GM12878 (cell line): ENCODE data around the gene MRGPRF. TPM values are rescaled to one million over a fixed set of nuclear protein-coding genes. Genes with fewer than 3 reads are reported as not detected.

ENCODE experiments used
- ATAC-seq: fragments of 200-7000 bp; cut with Tn5 transposase; 3 replicates; pipeline ENCODE4 v1.9.1; 2020; ENCODE audit warnings: mild to moderate bottlenecking, moderate library complexity
- BruUV-seq: library from RNA; stranded (reverse); fragments of 400-500 nt; replicated peaks from 2 replicates; lab custom pipeline; 2021; lab: Mats Ljungman, UMichigan
- CTCF ChIA-PET: fragments of 300-600 bp; sonication (Branson Sonifier 250); formaldehyde crosslinking; extraction: SDS; loops from one replicate; lab custom pipeline; 2021; ENCODE audit warnings: inconsistent platforms; lab: Yijun Ruan, JAX
- POLR2A ChIA-PET: fragments of 350-600 bp; formaldehyde crosslinking; extraction: SDS; loops from one replicate; lab custom pipeline; 2021; ENCODE audit warnings: inconsistent platforms; lab: Charles Lee
- RAD21 ChIA-PET: fragments of 300-600 bp; sonication (Branson Sonifier 250); formaldehyde crosslinking; loops from one replicate; lab custom pipeline; 2023; ENCODE audit warnings: antibody characterized with exemption; ENCODE audit not compliant: unreplicated experiment; lab: Charles Lee
- SMC1A ChIA-PET: fragments of 300-600 bp; sonication (Branson Sonifier 250); formaldehyde crosslinking; loops from one replicate; lab custom pipeline; 2023; ENCODE audit not compliant: unreplicated experiment, uncharacterized antibody; lab: Charles Lee
- DNase-seq: peaks from one replicate; pipeline ENCODE4 v3.0.0-alpha.2; 2011; ENCODE audit warnings: low read depth, low spot score
- FAIRE-seq: peaks from 3 replicates; lab custom pipeline; 2011; peaks lifted over from hg19 to GRCh38; lab: Jason Lieb, UNC
- H2AFZ ChIP-seq: 2 replicates; pipeline ENCODE4 v1.6.0; 2011; ENCODE audit warnings: low read depth, low read length, control low read depth; ENCODE audit not compliant: control insufficient read depth
- H3K27ac ChIP-seq: 2 replicates; pipeline ENCODE4 v1.5.1; 2011; ENCODE audit warnings: control low read depth; ENCODE audit not compliant: control insufficient read depth, insufficient read depth
- H3K27me3 ChIP-seq, 2 experiments: replicated peaks in 1 of 2; 2 replicates each; pipeline versions ENCODE4 v1.6.0 to v1.6.1; 2011; ENCODE audit warnings: low read length in 1 of 2; ENCODE audit not compliant: control insufficient read depth in 2 of 2, insufficient read depth in 2 of 2
- H3K36me3 ChIP-seq, 2 experiments: 2 replicates each; pipeline ENCODE4 v1.5.1; 2011; ENCODE audit warnings: low read length in 1 of 2; ENCODE audit not compliant: control insufficient read depth in 2 of 2, insufficient read depth in 2 of 2
- H3K4me1 ChIP-seq: 2 replicates; pipeline ENCODE4 v1.6.1; 2011; ENCODE audit warnings: mild to moderate bottlenecking, low read length, moderate library complexity, mixed read lengths; ENCODE audit not compliant: control insufficient read depth, insufficient read depth
- H3K4me2 ChIP-seq: 2 replicates; pipeline ENCODE4 v1.6.0; 2011; ENCODE audit warnings: control low read depth; ENCODE audit not compliant: control insufficient read depth, insufficient read depth
- H3K4me3 ChIP-seq: fragments of 200-600 bp; sonication (generic); 2 replicates; pipeline ENCODE4 v1.5.1; 2016
- H3K79me2 ChIP-seq: 2 replicates; pipeline ENCODE4 v1.6.0; 2011; ENCODE audit warnings: low read length; ENCODE audit not compliant: control insufficient read depth, insufficient read depth
- H3K9ac ChIP-seq: 2 replicates; pipeline ENCODE4 v1.8.0; 2011; ENCODE audit warnings: low read length, control low read depth, mixed read lengths; ENCODE audit not compliant: control insufficient read depth, insufficient read depth
- H3K9me3 ChIP-seq: replicated peaks from 3 replicates; pipeline ENCODE4 v1.5.1; 2011; ENCODE audit warnings: mild to moderate bottlenecking, low read length; ENCODE audit not compliant: control insufficient read depth, insufficient read depth
- H4K20me1 ChIP-seq: 2 replicates; pipeline ENCODE4 v1.6.0; 2011; ENCODE audit not compliant: control insufficient read depth, insufficient read depth
- GABPA ChIP-seq: IDR thresholded peaks from 2 replicates; pipeline ENCODE4 v1.6.1; 2014; ENCODE audit warnings: antibody characterized with exemption, low read depth, mild to moderate bottlenecking, inconsistent platforms
- HCFC1 ChIP-seq: fragments of 150-350 bp; IDR thresholded peaks from 2 replicates; pipeline ENCODE4 v1.6.1; 2014; ENCODE audit warnings: low read length
- HSF1 ChIP-seq: fragments of 150-350 bp; IDR thresholded peaks from 2 replicates; pipeline ENCODE4 v1.6.1; 2014; ENCODE audit warnings: mild to moderate bottlenecking, low read depth, low read length
- NFIC ChIP-seq: IDR thresholded peaks from 2 replicates; pipeline ENCODE4 v1.6.1; 2012; ENCODE audit warnings: low read depth, mild to moderate bottlenecking, inconsistent platforms, low read length, moderate library complexity
- POLR2AphosphoS5 ChIP-seq: IDR thresholded peaks from 2 replicates; pipeline ENCODE4 v1.6.1; 2011; ENCODE audit warnings: mild to moderate bottlenecking, low read length, inconsistent platforms
- SRF ChIP-seq, 2 experiments: IDR thresholded peaks; 2 replicates each; pipeline ENCODE4 v1.6.1; 2011; ENCODE audit warnings: low read depth in 2 of 2, low read length in 2 of 2, mild to moderate bottlenecking in 1 of 2, moderate library complexity in 1 of 2
- SUZ12 ChIP-seq: fragments of 200-600 bp; sonication (generic); IDR thresholded peaks from one replicate; pipeline ENCODE4 v1.6.1; 2018; ENCODE audit warnings: antibody characterized with exemption, mild to moderate bottlenecking; ENCODE audit not compliant: unreplicated experiment
- YBX1 ChIP-seq: fragments of 450-650 bp; IDR thresholded peaks from 2 replicates; pipeline ENCODE4 v1.6.1; 2016; ENCODE audit warnings: antibody characterized with exemption
- WGBS: methylation state at CpG from one replicate; pipeline ENCODE4 v1.1.6; 2016; ENCODE audit warnings: low lambda C conversion rate; ENCODE audit not compliant: insufficient replicate concordance, insufficient coverage; ENCODE audit errors: missing lambda C conversion rate; 5-methylcytosine and 5-hydroxymethylcytosine counted together
- in situ Hi-C: fragments of 300-500 bp; cut with MboI; formaldehyde crosslinking; loops from 9 replicates; pipeline ENCODE4 v1.14.3; 2018; ENCODE audit warnings: mixed read lengths
- intact Hi-C: fragments of 100-400 bp; cut with micrococcal nuclease; formaldehyde crosslinking; loops from one replicate; pipeline ENCODE4 v1.14.2; 2022; ENCODE audit not compliant: unreplicated experiment
- polyA plus RNA-seq, 11 experiments: library from polyadenylated mRNA; depleted of rRNA in 4 of 11; unstranded in 6 of 11; stranded (reverse) in 5 of 11; fragments of >200 nt; fragmentation: Nextera tagmentation in 4 of 11; fragmentation: Illumina TruSeq in 1 of 11; extraction: Ambion mirVana in 4 of 11; extraction: Trizol in 1 of 11; gene quantifications; 1 replicate in 1 of 11; 2 replicates in 10 of 11; pipeline versions ENCODE4 v1.2.1 to v1.2.3, GENCODE V29; 2011 to 2016; ENCODE audit warnings: inconsistent platforms in 2 of 11, missing spikeins in 2 of 11, low read depth in 1 of 11
- total RNA-seq, 4 experiments: library from RNA; depleted of rRNA in 3 of 4; stranded (reverse); fragments of >200 nt in 3 of 4; fragmentation: Illumina TruSeq in 1 of 4; extraction: Trizol in 1 of 4; gene quantifications; 2 replicates each; pipeline versions ENCODE4 v1.2.1 to v1.2.3, GENCODE V29; 2013 to 2021

Gene MRGPRF
- total and polyA plus RNA-seq, 10 of the 15 experiments (the other 5 are each of a cell fraction or from before 2014, with no cell fraction given), result not detected

GRCh38 chr11:68954836-68955606 lies 58.0 kb downstream of the MRGPRF start:
- no peak for ATAC-seq
- ChIA-PET POLR2A (interaction anchor here (0.7 kb wide), 1 partner anchor 281 kb away, joined by 4 read pairs; no protein-coding TSS in a partner anchor), RAD21 (no interaction called here), CTCF (interaction anchor here (0.7 kb wide), 1 partner anchor 12 kb away, joined by 3 read pairs; no protein-coding TSS in a partner anchor), SMC1A (no interaction called here)
- TF ChIP-seq NFIC (no peak), GABPA (no peak), SRF (IDR thresholded peaks at IDR 0.05; ENCODE audit: low read depth in 2 of 2, low read length in 2 of 2) (no peak), POLR2AphosphoS5 (no peak), YBX1 (no peak), HSF1 (no peak), SUZ12 (no peak), HCFC1 (no peak)
- no peak for FAIRE-seq
- intact Hi-C loops (no loop called here), in situ Hi-C loops (no loop called here)
- H3K9me3 ChIP-seq, result no peaks in the 10 kb centered on the region
- H3K9ac ChIP-seq, result no peak overlapping the region
- no peak overlapping the region for H3K27ac ChIP-seq
- no peaks in the 10 kb centered on the region for H3K36me3 ChIP-seq
- H3K4me3 ChIP-seq, result no peak overlapping the region
- BruUV-seq, result no TSS peak
- DNase-seq, result no peak
- H3K79me2 ChIP-seq, result no peaks in the 10 kb centered on the region
- H4K20me1 ChIP-seq, result no peaks in the 10 kb centered on the region
- 37% methylated on average over 30 of the region's 30 CpGs for WGBS
- H2AFZ ChIP-seq, result no peak overlapping the region; the same call in 1 of the 2 replicates
- no peaks in the 10 kb centered on the region for H3K4me1 ChIP-seq
- no peak overlapping the region; the same call in 1 of the 2 replicates for H3K4me2 ChIP-seq
- no peaks in the 10 kb centered on the region for H3K27me3 ChIP-seq

Other genes starting within 250 kb of the MRGPRF start
- gene CPT1A, start 171.3 kb downstream of the MRGPRF start, total RNA-seq (2014; rRNA removed), result 6.6 and 7.6 TPM in 2 replicates
- 7.0 and 7.5 TPM in 2 replicates for gene CPT1A, start 171.3 kb downstream of the MRGPRF start, total RNA-seq (2014; rRNA removed; fragmentation: Illumina TruSeq; extraction: Trizol)
- gene CPT1A, start 171.3 kb downstream of the MRGPRF start, total RNA-seq (2021), result 17.5 and 17.8 TPM in 2 replicates
- 2.5 and 4.5 TPM in 2 replicates for gene CPT1A, start 171.3 kb downstream of the MRGPRF start, polyA plus RNA-seq (2011; rRNA removed)
- 7.4 and 10.9 TPM in 2 replicates for gene CPT1A, start 171.3 kb downstream of the MRGPRF start, polyA plus RNA-seq (2014; fragmentation: Illumina TruSeq; extraction: Trizol)
- 1 to 10 TPM; 1.1 to 2.1 TPM for gene CPT1A, start 171.3 kb downstream of the MRGPRF start, polyA plus RNA-seq (2014; fragmentation: Nextera tagmentation; extraction: Ambion mirVana)
- 7.9 and 9.6 TPM in 2 replicates for gene CPT1A, start 171.3 kb downstream of the MRGPRF start, polyA plus RNA-seq (2014; rRNA removed)
- gene CPT1A, start 171.3 kb downstream of the MRGPRF start, polyA plus RNA-seq (2016; fragmentation: Nextera tagmentation; extraction: Ambion mirVana), result 1 to 10 TPM; 4.9 to 5.4 TPM
- 113 and 127 TPM in 2 replicates for gene MRPL21, start 109.4 kb downstream of the MRGPRF start, total RNA-seq (2014; rRNA removed)
- 92.1 and 102 TPM in 2 replicates for gene MRPL21, start 109.4 kb downstream of the MRGPRF start, total RNA-seq (2014; rRNA removed; fragmentation: Illumina TruSeq; extraction: Trizol)
- 96.5 and 102 TPM in 2 replicates for gene MRPL21, start 109.4 kb downstream of the MRGPRF start, total RNA-seq (2021)
- gene MRPL21, start 109.4 kb downstream of the MRGPRF start, polyA plus RNA-seq (2011; rRNA removed), result 85.8 and 131 TPM in 2 replicates
- gene MRPL21, start 109.4 kb downstream of the MRGPRF start, polyA plus RNA-seq (2014; fragmentation: Illumina TruSeq; extraction: Trizol), result 69.3 and 86.6 TPM in 2 replicates
- 100 to 1,000 TPM; 194 to 283 TPM for gene MRPL21, start 109.4 kb downstream of the MRGPRF start, polyA plus RNA-seq (2014; fragmentation: Nextera tagmentation; extraction: Ambion mirVana)
- gene MRPL21, start 109.4 kb downstream of the MRGPRF start, polyA plus RNA-seq (2014; rRNA removed), result 129 and 140 TPM in 2 replicates
- gene MRPL21, start 109.4 kb downstream of the MRGPRF start, polyA plus RNA-seq (2016; fragmentation: Nextera tagmentation; extraction: Ambion mirVana), result 100 to 1,000 TPM; 247 to 256 TPM
- gene IGHMBP2, start 109.4 kb downstream of the MRGPRF start, total RNA-seq (2014; rRNA removed), result 7.5 and 7.8 TPM in 2 replicates
- 6.3 and 7.4 TPM in 2 replicates for gene IGHMBP2, start 109.4 kb downstream of the MRGPRF start, total RNA-seq (2014; rRNA removed; fragmentation: Illumina TruSeq; extraction: Trizol)
- 17.1 and 20.1 TPM in 2 replicates for gene IGHMBP2, start 109.4 kb downstream of the MRGPRF start, total RNA-seq (2021)
- 7.6 and 12.8 TPM in 2 replicates for gene IGHMBP2, start 109.4 kb downstream of the MRGPRF start, polyA plus RNA-seq (2011; rRNA removed)
- 5.7 and 9.8 TPM in 2 replicates for gene IGHMBP2, start 109.4 kb downstream of the MRGPRF start, polyA plus RNA-seq (2014; fragmentation: Illumina TruSeq; extraction: Trizol)
- 1 to 10 TPM; 1.4 to 1.6 TPM for gene IGHMBP2, start 109.4 kb downstream of the MRGPRF start, polyA plus RNA-seq (2014; fragmentation: Nextera tagmentation; extraction: Ambion mirVana)
- gene IGHMBP2, start 109.4 kb downstream of the MRGPRF start, polyA plus RNA-seq (2014; rRNA removed), result 13.4 and 13.9 TPM in 2 replicates
- 10 to 100 TPM; 12.6 to 13.2 TPM for gene IGHMBP2, start 109.4 kb downstream of the MRGPRF start, polyA plus RNA-seq (2016; fragmentation: Nextera tagmentation; extraction: Ambion mirVana)
- gene MRGPRD, start 32.3 kb downstream of the MRGPRF start, total RNA-seq (2014; rRNA removed), result not detected in 2 replicates
- not detected in 2 replicates for gene MRGPRD, start 32.3 kb downstream of the MRGPRF start, total RNA-seq (2014; rRNA removed; fragmentation: Illumina TruSeq; extraction: Trizol)
- gene MRGPRD, start 32.3 kb downstream of the MRGPRF start, total RNA-seq (2021), result not detected in 2 replicates
- gene MRGPRD, start 32.3 kb downstream of the MRGPRF start, polyA plus RNA-seq (2011; rRNA removed), result not detected in 2 replicates
- gene MRGPRD, start 32.3 kb downstream of the MRGPRF start, polyA plus RNA-seq (2014; fragmentation: Illumina TruSeq; extraction: Trizol), result not detected in 2 replicates
- not detected for gene MRGPRD, start 32.3 kb downstream of the MRGPRF start, polyA plus RNA-seq (2014; fragmentation: Nextera tagmentation; extraction: Ambion mirVana)
- gene MRGPRD, start 32.3 kb downstream of the MRGPRF start, polyA plus RNA-seq (2014; rRNA removed), result not detected in 2 replicates
- gene MRGPRD, start 32.3 kb downstream of the MRGPRF start, polyA plus RNA-seq (2016; fragmentation: Nextera tagmentation; extraction: Ambion mirVana), result not detected
- 8.2 and 10.4 TPM in 2 replicates for gene TPCN2, start 35.7 kb upstream of the MRGPRF start, total RNA-seq (2014; rRNA removed)
- gene TPCN2, start 35.7 kb upstream of the MRGPRF start, total RNA-seq (2014; rRNA removed; fragmentation: Illumina TruSeq; extraction: Trizol), result 5.7 and 6.5 TPM in 2 replicates
- 16.3 and 18.4 TPM in 2 replicates for gene TPCN2, start 35.7 kb upstream of the MRGPRF start, total RNA-seq (2021)
- gene TPCN2, start 35.7 kb upstream of the MRGPRF start, polyA plus RNA-seq (2011; rRNA removed), result 11.9 and 18.3 TPM in 2 replicates
- 6.2 and 8.3 TPM in 2 replicates for gene TPCN2, start 35.7 kb upstream of the MRGPRF start, polyA plus RNA-seq (2014; fragmentation: Illumina TruSeq; extraction: Trizol)
- 1 to 10 TPM; 1.7 to 2.4 TPM for gene TPCN2, start 35.7 kb upstream of the MRGPRF start, polyA plus RNA-seq (2014; fragmentation: Nextera tagmentation; extraction: Ambion mirVana)
- gene TPCN2, start 35.7 kb upstream of the MRGPRF start, polyA plus RNA-seq (2014; rRNA removed), result 13.5 and 16.2 TPM in 2 replicates
- 1 to 10 TPM; 7.9 to 8.5 TPM for gene TPCN2, start 35.7 kb upstream of the MRGPRF start, polyA plus RNA-seq (2016; fragmentation: Nextera tagmentation; extraction: Ambion mirVana)
- 3.8 and 5.3 TPM in 2 replicates for gene SMIM38, start 142.7 kb upstream of the MRGPRF start, total RNA-seq (2014; rRNA removed)
- 1.8 and 2.1 TPM in 2 replicates for gene SMIM38, start 142.7 kb upstream of the MRGPRF start, total RNA-seq (2014; rRNA removed; fragmentation: Illumina TruSeq; extraction: Trizol)
- gene SMIM38, start 142.7 kb upstream of the MRGPRF start, total RNA-seq (2021), result 2.8 and 3.5 TPM in 2 replicates
- 3.1 and 5.0 TPM in 2 replicates for gene SMIM38, start 142.7 kb upstream of the MRGPRF start, polyA plus RNA-seq (2011; rRNA removed)
- gene SMIM38, start 142.7 kb upstream of the MRGPRF start, polyA plus RNA-seq (2014; fragmentation: Illumina TruSeq; extraction: Trizol), result 0.95 and 1.4 TPM in 2 replicates
- gene SMIM38, start 142.7 kb upstream of the MRGPRF start, polyA plus RNA-seq (2014; fragmentation: Nextera tagmentation; extraction: Ambion mirVana), result under 1 TPM in 1 of 2 experiments, not detected in 1; 0.15 TPM
- gene SMIM38, start 142.7 kb upstream of the MRGPRF start, polyA plus RNA-seq (2014; rRNA removed), result 4.0 and 4.3 TPM in 2 replicates
- gene SMIM38, start 142.7 kb upstream of the MRGPRF start, polyA plus RNA-seq (2016; fragmentation: Nextera tagmentation; extraction: Ambion mirVana), result under 1 TPM; 0.21 to 0.63 TPM